ENCODE measurements around the gene RTL10.

RTL10 gene

GRCh38 chr22:19808873-19809478, 45.7 kb downstream of the RTL10 start:
- no peak for DNase-seq (ENCODE audit: low read depth in 2 of 2)

- DNase-seq (ENCODE audit: low read depth in 2 of 2) = no peak
Observed at GRCh38 chr22:19807914-19808872, 46.5 kb downstream of the RTL10 start.

- no peak for DNase-seq (ENCODE audit: low read depth in 2 of 2)
Observed at GRCh38 chr22:19807161-19807913, 47.3 kb downstream of the RTL10 start.

GRCh38 chr22:19806213-19807160, 48.2 kb downstream of the RTL10 start:
- no peak for DNase-seq (ENCODE audit: low read depth in 2 of 2)

GRCh38 chr22:19805821-19806212, 48.9 kb downstream of the RTL10 start:
- DNase-seq (ENCODE audit: low read depth in 2 of 2) = no peak

Data from stimulated activated CD8-positive, alpha-beta memory T cell treated with anti-CD3 and anti-CD28 coated beads, Interleukin-7, amount 100 ng/mL, for 4 hours (primary cell).